ENCODE measurements around the gene ZNF491.

- TF ChIP-seq CTCF (IDR thresholded peaks at IDR 0.05 in 2 of 3, conservative IDR thresholded peaks at IDR 0.05 in 1 of 3; ENCODE audit: borderline replicate concordance in 1 of 3, insufficient read depth in 1 of 3, low read depth in 2 of 3, low read length in 2 of 3) (no peak), POLR2AphosphoS5 (IDR thresholded peaks at IDR 0.05; ENCODE audit: low read depth, low read length) (no peak), YY1 (IDR thresholded peaks at IDR 0.05; ENCODE audit: extremely low read depth, insufficient replicate concordance, low read depth, low read length) (no peak), POLR2A (IDR thresholded peaks at IDR 0.05; ENCODE audit: borderline replicate concordance, extremely low read depth, insufficient read depth, insufficient read length) (no peak)
Measured at GRCh38 chr19:11806354-11807098, 8.2 kb downstream of the ZNF491 start.

All from HCT116 (cell line).